Keratinocyte (primary cell): Measurements from ENCODE around the gene S1PR2. TPM values are rescaled to one million over a fixed set of nuclear protein-coding genes. Genes with fewer than 3 reads are reported as not detected.

ENCODE experiments used
- DNase-seq: peaks from one replicate; pipeline ENCODE4 v3.0.0-alpha.2; 2011; ENCODE audit warnings: low read depth, missing footprints, low spot score
- FAIRE-seq: peaks from 2 replicates; lab custom pipeline; 2011; peaks lifted over from hg19 to GRCh38; lab: Jason Lieb, UNC
- H2AFZ ChIP-seq: 2 replicates; pipeline ENCODE4 v1.6.0; 2012; ENCODE audit warnings: low read length, control low read depth, inconsistent platforms; ENCODE audit not compliant: control insufficient read depth
- H3K27ac ChIP-seq: 2 replicates; pipeline ENCODE4 v1.5.1; 2011; ENCODE audit warnings: low read length; ENCODE audit not compliant: control insufficient read depth, insufficient read depth
- H3K27me3 ChIP-seq: 3 replicates; pipeline ENCODE4 v1.6.0; 2011; ENCODE audit warnings: low read length; ENCODE audit not compliant: control insufficient read depth, insufficient read depth; ENCODE audit errors: extremely low read depth
- H3K36me3 ChIP-seq, 2 experiments: 2 replicates in 1 of 2; 3 replicates in 1 of 2; pipeline ENCODE4 v1.5.1; 2011; ENCODE audit warnings: low read length in 2 of 2, mild to moderate bottlenecking in 1 of 2; ENCODE audit not compliant: control insufficient read depth in 2 of 2, insufficient read depth in 2 of 2; ENCODE audit errors: extremely low read depth in 1 of 2
- H3K4me1 ChIP-seq: 3 replicates; pipeline ENCODE4 v1.5.1; 2011; ENCODE audit warnings: low read length; ENCODE audit not compliant: control insufficient read depth, insufficient read depth; ENCODE audit errors: extremely low read depth
- H3K4me2 ChIP-seq: 3 replicates; pipeline ENCODE4 v1.6.0; 2011; ENCODE audit warnings: low read depth, low read length; ENCODE audit not compliant: control insufficient read depth, insufficient read depth; ENCODE audit errors: extremely low read depth
- H3K4me3 ChIP-seq, 3 experiments: fragments of 200-600 bp in 1 of 3; sonication (generic) in 1 of 3; 2 replicates in 2 of 3; 3 replicates in 1 of 3; pipeline ENCODE4 v1.5.1; 2011 to 2016; ENCODE audit warnings: low read length in 3 of 3, mild to moderate bottlenecking in 3 of 3, control low read depth in 2 of 3, inconsistent platforms in 1 of 3, low read depth in 1 of 3, mixed read lengths in 1 of 3, mixed run types in 1 of 3, moderate library complexity in 1 of 3; ENCODE audit not compliant: control insufficient read depth in 2 of 3, insufficient read depth in 2 of 3; ENCODE audit errors: extremely low read depth in 1 of 3
- H3K79me2 ChIP-seq: 2 replicates; pipeline ENCODE4 v1.6.0; 2012; ENCODE audit warnings: low read length; ENCODE audit not compliant: control insufficient read depth, insufficient read depth
- H3K9ac ChIP-seq: 3 replicates; pipeline ENCODE4 v1.6.0; 2011; ENCODE audit warnings: low read length; ENCODE audit not compliant: control insufficient read depth, insufficient read depth; ENCODE audit errors: extremely low read depth
- H3K9me1 ChIP-seq: 3 replicates; pipeline ENCODE4 v1.6.0; 2011; ENCODE audit warnings: low read length; ENCODE audit not compliant: control insufficient read depth, insufficient read depth; ENCODE audit errors: extremely low read depth
- H3K9me3 ChIP-seq: 2 replicates; pipeline ENCODE4 v1.5.1; 2012; ENCODE audit warnings: low read depth, low read length; ENCODE audit not compliant: control insufficient read depth
- H4K20me1 ChIP-seq: 3 replicates; pipeline ENCODE4 v1.6.0; 2011; ENCODE audit warnings: low read length; ENCODE audit not compliant: control insufficient read depth, insufficient read depth; ENCODE audit errors: extremely low read depth
- CTCF ChIP-seq, 3 experiments: IDR thresholded peaks in 1 of 3; conservative IDR thresholded peaks in 1 of 3; optimal IDR thresholded peaks in 1 of 3; 2 replicates in 2 of 3; 3 replicates in 1 of 3; pipeline versions ENCODE3 to v1.5.1; 2011; ENCODE audit warnings: low read length in 3 of 3, mild to moderate bottlenecking in 3 of 3, moderate library complexity in 2 of 3, control low read depth in 1 of 3, inconsistent platforms in 1 of 3; ENCODE audit not compliant: insufficient read depth in 2 of 3; ENCODE audit errors: extremely low read depth in 1 of 3
- EZH2 ChIP-seq: IDR thresholded peaks from one replicate; pipeline ENCODE4 v1.6.1; 2012; ENCODE audit warnings: inconsistent platforms, mild to moderate bottlenecking, low read length, moderate library complexity
- dilution Hi-C: fragments of 300-500 bp; cut with MboI; formaldehyde crosslinking; loops from one replicate; pipeline ENCODE4 v1.7.0; 2020; ENCODE audit warnings: low sequenced_read_pairs; ENCODE audit not compliant: extremely low pct_ligation_motif_present
- polyA plus RNA-seq, 5 experiments: library from polyadenylated mRNA; depleted of rRNA in 3 of 5; stranded (reverse) in 3 of 5; stranded (forward) in 1 of 5; unstranded in 1 of 5; fragments of >200 nt; gene quantifications; 1 replicate in 1 of 5; 2 replicates in 3 of 5; 3 replicates in 1 of 5; pipeline versions ENCODE4 v1.2.1 to v1.2.3, GENCODE V29; 2011 to 2012; ENCODE audit warnings: missing spikeins in 2 of 5, low read depth in 1 of 5, low replicate concordance in 1 of 5

Gene S1PR2
- polyA plus RNA-seq, 1 donor (not counting 4 experiments of a cell fraction or from before 2014, with no cell fraction given): 1.6 TPM

GRCh38 chr19:10217085-10217484 is 14.0 kb downstream of the S1PR2 start:
- DNase-seq (no peak), FAIRE-seq (no peak)
- Histone ChIP-seq H4K20me1 (peaks cover 2% of the 10 kb centered on the region), H3K9me1 (no peaks in the 10 kb centered on the region), H3K9me3 (no peaks in the 10 kb centered on the region), H3K27ac (no peak overlapping the region), H3K4me1 (peaks cover 3% of the 10 kb centered on the region), H3K27me3 (no peaks in the 10 kb centered on the region), H3K9ac (no peak overlapping the region), H3K4me2 (no peak overlapping the region), H3K36me3 (no peaks in the 10 kb centered on the region), H3K79me2 (no peaks in the 10 kb centered on the region), H2AFZ (no peak overlapping the region), H3K4me3 (no peak overlapping the region)
- TF ChIP-seq CTCF (optimal IDR thresholded peaks at IDR 0.05 in 1 of 3, IDR thresholded peaks at IDR 0.05 in 1 of 3, conservative IDR thresholded peaks at IDR 0.05 in 1 of 3; ENCODE audit: extremely low read depth in 1 of 3, insufficient read depth in 2 of 3, low read length in 3 of 3) (no peak), EZH2 (no peak)
- dilution Hi-C loops: no loop called here

GRCh38 chr19:10214784-10215183 is 16.3 kb downstream of the S1PR2 start:
- H3K9me1 ChIP-seq: no peaks in the 10 kb centered on the region
- no peaks in the 10 kb centered on the region for H3K9me3 ChIP-seq
- H2AFZ ChIP-seq: no peak overlapping the region
- no peak overlapping the region for H3K27ac ChIP-seq
- dilution Hi-C loops: no loop called here
- FAIRE-seq (no peak), DNase-seq (no peak)
- no peak for TF ChIP-seq CTCF (optimal IDR thresholded peaks at IDR 0.05 in 1 of 3, IDR thresholded peaks at IDR 0.05 in 1 of 3, conservative IDR thresholded peaks at IDR 0.05 in 1 of 3; ENCODE audit: extremely low read depth in 1 of 3, insufficient read depth in 2 of 3, low read length in 3 of 3)
- no peak for TF ChIP-seq EZH2
- no peaks in the 10 kb centered on the region for H3K36me3 ChIP-seq
- no peaks in the 10 kb centered on the region for H3K79me2 ChIP-seq
- H3K4me3 ChIP-seq: no peak overlapping the region
- peaks cover 3% of the 10 kb centered on the region for H3K4me1 ChIP-seq
- no peaks in the 10 kb centered on the region for H3K27me3 ChIP-seq
- peak overlapping the region; percentile 1 for H3K4me2 ChIP-seq
- H3K9ac ChIP-seq: no peak overlapping the region
- no peaks in the 10 kb centered on the region for H4K20me1 ChIP-seq
